Activated T-cell treated with anti-CD3 and anti-CD28 coated beads for 4 hours (primary cell): ENCODE results near the gene PLK5.
A peak's percentile ranks its signal among the peaks of the same experiment; 100 is the strongest.
"Not testable (repeated sequence)": the region's sequence is repeated elsewhere in the genome, so short reads cannot be mapped to it uniquely, and the experiment has no call there.

ENCODE experiments used
- DNase-seq: peaks from one replicate; pipeline ENCODE4 v3.0.0-alpha.2; 2020

The PLK5 gene

GRCh38 chr19:1507763-1508506 lies 15.9 kb upstream of the PLK5 start:
- DNase-seq = peak; percentile 88

GRCh38 chr19:1508507-1508856 lies 15.4 kb upstream of the PLK5 start:
- DNase-seq = no peak

GRCh38 chr19:1509602-1510441 lies 14.1 kb upstream of the PLK5 start:
- no peak for DNase-seq

- DNase-seq = no peak
These were observed 13.5 kb upstream of the PLK5 start for GRCh38 chr19:1510442-1510806.

DNA sequence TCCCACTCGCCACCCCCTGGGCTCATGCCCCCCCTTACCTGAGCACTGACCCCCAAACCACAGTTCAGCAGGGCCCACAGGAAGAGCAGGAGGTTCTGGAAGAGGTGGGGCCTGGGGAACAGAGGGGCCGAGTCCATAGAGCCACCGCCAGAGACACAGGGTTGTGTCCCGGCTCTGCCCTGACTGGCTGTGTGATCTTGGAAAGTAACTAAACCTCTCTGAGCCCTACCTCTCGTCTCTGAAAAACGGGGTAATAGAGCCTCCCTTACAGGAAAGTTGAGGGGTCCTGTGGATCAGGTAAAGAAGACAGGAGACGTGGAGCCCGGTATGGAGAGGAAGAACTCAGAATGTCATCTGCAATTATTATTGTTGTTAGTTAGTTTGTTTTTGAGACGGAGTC lies 13.1 kb upstream of the PLK5 start:
- no peak for DNase-seq

DNA sequence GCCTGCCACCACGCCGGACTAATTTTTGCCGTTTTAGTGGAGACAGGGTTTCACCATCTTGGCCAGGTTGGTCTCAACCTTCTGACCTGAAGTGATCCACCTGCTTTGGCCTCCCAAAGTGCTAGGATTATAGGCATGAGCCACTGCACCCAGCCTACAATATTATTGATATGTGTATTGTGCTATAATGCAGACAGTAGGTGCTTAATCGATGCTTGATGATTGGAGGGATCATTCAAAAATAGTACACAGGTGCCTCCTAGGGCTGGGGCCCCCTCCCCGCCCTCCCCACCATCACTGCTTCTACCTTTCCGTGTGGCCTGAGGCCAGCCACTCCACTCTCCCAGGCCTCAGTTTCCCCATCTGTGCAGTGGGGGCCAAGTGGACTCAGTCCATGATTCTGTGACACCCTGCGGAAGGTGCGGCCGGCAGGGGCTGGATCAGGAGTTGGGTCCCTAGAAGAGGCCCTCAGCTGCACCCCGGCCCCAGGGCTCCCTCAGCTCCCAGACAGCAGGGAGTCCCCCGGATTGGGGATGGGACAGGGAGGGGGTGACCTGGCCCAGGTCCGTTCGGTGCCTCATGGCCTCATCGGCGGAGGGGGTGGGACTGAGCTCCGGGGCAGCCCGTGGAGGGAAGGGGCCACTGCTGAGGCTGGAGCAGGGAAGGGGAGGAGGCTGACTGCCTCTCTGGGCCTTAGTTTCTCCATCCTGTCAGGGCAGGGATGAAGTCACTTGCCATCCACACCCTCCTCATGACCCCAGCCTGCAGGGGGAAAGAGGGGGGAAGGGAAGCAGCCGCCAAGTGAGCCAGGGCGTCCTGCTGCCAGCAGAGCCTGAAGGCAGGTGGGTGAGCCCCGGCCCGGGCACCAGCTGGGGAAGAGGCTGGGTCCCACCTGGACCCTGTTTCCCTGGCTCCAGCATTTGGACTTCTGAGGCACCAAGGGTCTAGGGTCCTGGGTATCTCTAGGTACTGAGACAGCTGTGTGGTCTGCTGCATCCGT lies 12.3 kb upstream of the PLK5 start:
- DNase-seq = no peak

- DNase-seq = peak; percentile 42
These were observed 11.0 kb upstream of the PLK5 start, which contains the start of gene ADAMTSL5 for GRCh38 chr19:1512671-1513498. TSS of gene ADAMTSL5 (minus strand) at chr19:1513019. CDS start at chr19:1510943, 2,076 bp downstream.

DNA sequence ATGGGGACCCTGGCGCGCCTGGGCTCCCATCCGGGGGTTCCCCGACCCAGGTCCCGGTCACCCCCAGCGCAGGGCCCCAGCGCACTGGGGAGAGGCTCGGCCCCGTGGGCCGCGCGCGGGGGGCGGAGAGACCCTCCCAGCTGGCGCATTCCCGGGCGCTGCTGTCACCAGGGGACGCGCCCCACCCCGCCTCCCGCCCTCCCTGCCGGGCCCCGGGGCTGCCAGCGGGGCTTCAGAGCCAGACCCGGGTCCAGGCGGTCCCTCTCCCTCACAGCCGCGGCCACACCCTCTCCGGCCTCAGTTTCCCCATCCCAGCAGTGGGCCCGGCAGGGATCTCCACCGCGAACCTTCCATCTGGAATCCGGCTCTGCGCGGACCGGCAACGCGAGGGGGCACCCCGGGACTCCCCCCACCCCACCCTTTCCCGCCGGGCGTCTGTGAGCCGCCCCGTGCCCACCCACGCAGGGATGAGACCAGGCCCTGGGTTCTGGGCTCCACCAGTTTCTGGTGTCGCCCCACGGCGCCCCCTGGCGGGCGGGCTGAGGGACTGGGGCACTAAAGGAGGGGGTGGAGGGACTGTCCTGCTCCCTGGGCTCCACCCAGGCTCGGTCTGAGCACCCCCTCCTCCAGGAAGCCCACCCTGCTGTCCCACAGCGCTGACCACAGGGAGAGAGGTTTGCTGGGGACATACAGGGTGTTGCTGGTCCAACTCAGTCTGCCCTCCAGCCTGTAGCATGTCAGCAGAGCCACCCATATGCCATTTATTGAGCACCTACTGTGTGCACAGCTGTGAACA lies 10.2 kb upstream of the PLK5 start:
- peak; percentile 58 for DNase-seq

- no peak for DNase-seq
These were observed 9.6 kb upstream of the PLK5 start for GRCh38 chr19:1514295-1514661.

DNA sequence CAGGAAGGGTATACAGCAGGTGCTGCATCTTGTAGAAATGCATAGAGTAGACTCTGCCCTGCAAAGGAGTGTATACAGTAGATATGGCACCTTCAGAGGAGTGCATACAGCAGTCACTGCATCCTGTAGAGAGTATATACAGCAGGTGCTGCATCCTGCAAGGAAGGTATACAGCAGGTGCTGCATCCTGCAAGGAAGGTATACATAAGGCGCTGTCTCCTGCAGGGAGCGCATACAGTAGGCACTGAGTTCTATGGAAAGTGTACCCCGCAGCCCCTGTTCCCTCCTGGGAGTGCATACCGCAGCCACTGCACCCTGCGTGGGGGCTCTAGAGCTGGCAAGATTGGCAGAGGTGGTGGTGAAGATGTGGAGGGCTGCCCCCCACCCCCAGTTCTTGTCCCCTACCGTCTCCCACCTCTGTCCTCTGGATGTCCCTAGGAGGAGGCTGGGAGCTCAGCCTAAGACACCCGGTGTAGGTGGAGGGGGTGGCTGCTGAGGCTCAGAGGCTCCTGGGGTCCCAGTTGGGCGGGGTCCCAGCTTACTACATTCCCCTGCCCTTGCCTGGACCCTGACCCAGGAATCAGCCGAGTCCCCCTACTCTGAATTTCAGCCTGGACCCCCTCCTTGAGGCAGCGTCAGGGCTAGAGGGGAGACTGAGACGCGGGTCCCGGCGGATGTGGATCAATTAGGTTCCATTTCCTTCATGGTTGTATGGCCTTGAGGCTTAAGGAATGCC lies 8.7 kb upstream of the PLK5 start:
- no peak for DNase-seq

DNA sequence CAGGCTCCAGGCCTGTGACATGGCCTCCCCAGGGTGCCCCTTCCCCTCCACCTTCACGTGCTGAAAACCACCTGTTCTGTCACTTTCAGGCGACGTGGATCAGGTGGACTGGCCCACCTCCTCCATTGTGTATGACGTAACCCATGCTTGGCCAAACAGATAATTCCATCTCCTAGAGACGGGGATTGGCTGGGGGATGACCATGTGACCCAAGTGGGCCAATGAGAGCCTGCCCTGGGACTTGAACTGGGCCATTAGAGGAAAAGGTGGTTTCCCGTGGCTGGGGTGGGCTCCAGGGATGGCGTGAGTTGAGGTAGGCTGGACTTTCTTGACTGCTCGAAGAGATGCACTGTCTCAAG lies 7.5 kb upstream of the PLK5 start:
- no peak for DNase-seq

DNA sequence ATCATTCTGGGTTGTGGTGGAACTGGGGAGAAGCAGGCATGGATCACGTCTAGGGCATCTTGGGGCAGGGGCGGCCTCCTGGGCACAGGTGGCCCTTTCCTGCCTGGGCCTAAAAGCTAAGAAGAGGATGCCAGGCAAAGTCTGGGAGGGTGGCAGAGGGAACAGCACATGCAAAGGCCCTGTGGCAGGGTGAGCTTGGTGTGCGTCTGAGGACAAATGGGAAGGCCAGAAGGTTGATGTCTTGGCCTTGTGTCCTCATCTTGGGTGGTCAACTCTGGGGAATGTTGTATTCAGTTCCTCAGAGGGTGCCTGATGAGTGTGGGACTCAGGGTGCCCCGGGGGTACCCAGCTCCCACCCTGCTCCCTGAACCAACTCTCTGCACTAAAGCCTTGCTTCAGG lies 5.4 kb upstream of the PLK5 start:
- DNase-seq = no peak

DNA sequence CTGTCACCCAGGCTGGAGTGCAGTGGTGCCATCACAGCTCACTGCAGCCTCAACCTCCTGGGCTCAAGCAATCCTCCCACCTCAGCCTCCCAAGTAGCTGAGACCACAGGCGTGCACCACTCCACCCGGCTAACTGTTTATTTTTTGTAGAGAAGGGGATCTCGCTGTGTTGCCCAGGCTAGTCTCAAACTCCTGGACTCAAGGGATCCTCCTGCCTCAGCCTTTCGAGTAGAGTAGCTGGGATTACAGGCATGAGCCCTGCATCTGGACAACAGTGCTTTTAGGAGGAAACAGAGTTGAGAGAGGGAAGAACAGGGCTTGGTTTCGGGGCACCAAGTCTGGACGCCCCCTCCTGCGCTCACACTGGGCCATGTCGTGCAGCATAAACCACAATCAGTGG lies 4.1 kb upstream of the PLK5 start:
- DNase-seq = not testable (repeated sequence)

DNA sequence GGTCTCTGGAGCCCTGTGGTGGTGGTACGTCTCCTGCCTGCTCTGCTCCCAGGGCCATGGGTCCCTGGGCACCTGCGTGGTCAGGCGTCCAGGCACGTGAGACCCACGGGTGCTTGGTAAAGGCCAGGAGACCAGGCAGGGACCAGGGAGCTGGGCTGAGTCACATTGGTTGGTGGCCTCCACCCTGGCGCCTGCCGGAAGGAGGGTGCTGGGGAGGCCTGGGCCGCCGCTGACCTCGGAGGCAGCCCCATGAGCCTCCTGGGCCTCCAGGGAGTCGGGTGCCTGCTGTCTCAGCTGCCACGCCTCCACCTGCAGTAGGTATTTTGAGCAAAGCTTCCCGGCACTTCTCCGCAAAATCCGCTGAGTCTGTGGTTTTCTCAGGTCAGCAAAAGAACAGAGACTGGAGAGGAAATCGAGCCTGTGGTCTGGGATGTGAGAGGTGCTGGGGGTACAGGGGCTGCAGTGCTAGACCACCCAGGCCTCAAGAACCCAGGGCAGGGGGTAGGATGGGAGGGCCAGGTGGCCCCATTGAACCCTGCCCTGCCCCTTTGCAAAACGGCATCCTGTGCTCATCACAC lies 3.6 kb upstream of the PLK5 start:
- no peak for DNase-seq

- DNase-seq = no peak
These were observed 2.2 kb upstream of the PLK5 start for GRCh38 chr19:1521636-1522035.

DNA sequence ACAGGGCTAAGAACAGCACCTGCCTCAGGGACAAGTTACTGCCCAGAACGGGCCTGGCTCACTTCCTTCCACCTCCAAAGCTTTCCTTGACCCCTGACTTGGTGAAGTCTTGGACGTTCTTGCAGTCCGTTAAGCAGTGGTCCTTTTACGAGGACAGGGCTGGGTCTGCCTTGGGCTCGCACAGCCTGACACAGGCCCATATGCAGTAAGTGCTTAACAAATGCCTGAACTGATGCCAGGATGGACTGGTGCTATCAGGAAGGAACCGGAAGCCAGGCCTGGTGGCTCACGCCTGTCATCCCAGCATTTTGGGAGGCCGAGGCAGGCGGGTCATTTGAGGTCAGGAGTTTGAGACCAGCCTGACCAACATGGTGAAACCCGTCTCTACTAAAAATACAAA lies 1.8 kb upstream of the PLK5 start:
- DNase-seq = no peak

GRCh38 chr19:1522838-1523237 lies 1.0 kb upstream of the PLK5 start:
- no peak for DNase-seq

DNA sequence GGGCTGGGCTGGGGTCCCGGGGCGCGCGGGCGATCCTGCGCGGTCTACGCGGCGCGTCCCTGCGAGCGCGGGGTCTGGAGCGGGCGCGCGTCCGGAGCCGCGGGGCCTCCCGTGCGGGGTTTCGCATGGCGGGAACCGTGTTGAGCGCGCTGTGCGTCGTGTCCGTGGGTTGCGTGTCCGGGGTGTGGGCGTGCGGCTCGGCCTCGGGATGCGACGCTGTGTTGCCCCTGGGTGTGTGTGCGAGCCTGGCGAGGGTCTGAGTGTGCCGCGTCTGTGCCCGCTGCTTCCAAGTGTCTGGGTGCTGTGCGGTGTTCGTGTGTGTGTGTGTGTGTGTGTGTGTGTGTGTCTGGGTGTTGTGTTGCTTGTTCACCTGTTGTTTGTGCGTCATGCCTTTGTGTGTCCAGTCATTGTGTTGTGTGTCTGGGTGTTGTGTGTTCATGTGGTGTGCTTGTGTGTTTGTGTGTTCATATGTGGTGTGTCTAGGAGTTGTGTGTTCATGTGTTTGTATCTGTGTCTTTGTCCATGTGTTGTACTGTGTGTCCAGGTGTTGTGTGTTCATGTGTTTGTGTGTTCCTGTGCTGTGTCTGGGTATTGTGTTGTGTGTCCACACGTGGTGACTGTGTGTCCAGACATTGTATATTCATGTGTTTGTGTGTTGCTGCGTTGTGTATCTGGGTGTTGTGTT lies 552 bp downstream of the PLK5 start:
- DNase-seq = no peak

DNA sequence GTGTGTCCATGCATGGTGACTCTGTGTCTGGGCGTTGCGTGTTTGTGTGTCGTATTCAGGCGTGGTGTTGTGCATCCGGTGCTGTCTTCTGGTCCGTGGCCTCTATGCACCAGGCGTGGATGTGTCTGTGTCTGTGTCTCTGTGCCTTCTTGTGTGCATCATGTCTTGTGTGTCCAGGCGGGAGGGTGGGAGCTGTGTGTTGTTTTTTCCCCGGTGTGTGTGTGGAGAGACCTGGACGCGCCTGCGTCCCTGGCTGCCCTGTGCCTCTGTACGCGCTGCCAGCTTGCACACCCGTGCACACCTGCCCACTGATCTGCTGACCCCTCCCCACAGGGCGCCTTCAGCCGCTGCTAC lies 1.1 kb downstream of the PLK5 start:
- DNase-seq = no peak

DNA sequence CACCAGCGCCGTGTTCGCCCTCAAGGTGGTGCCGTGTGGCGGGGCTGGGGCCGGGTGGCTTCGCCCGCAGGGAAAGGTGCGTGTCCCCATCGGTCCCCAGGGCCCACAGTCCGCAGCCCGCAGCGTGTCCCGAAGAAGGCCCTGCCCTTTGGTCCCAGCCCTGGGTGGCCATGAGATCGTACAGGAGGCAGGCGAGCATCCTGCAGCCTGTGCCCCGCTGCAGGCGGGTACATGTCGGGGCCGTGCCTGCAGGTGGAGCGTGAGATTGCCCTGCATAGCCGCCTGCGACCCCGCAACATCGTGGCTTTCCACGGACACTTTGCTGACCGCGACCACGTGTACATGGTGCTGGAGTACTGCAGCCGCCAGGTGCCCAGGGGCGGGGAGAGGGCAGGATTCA lies 1.5 kb downstream of the PLK5 start:
- no peak for DNase-seq
